NT2/D1 (cell line): ENCODE results near the gene CCDC184.
"Not testable (repeated sequence)": the region's sequence is repeated elsewhere in the genome, so short reads cannot be mapped to it uniquely, and the experiment has no call there.

Experiments used
- DNase-seq: peaks from one replicate; pipeline ENCODE4 v3.0.0-alpha.2; 2011; ENCODE audit warnings: low read depth, low spot score
- H3K27me3 ChIP-seq: 2 replicates; pipeline ENCODE4 v1.6.0; 2011; ENCODE audit warnings: mild to moderate bottlenecking; ENCODE audit not compliant: insufficient read length, insufficient read depth
- H3K36me3 ChIP-seq: 2 replicates; pipeline ENCODE4 v1.6.1; 2011; ENCODE audit warnings: mild to moderate bottlenecking, low read length, mixed read lengths; ENCODE audit not compliant: insufficient read depth, insufficient read length
- H3K4me1 ChIP-seq: 2 replicates; pipeline ENCODE4 v1.5.1; 2011; ENCODE audit not compliant: insufficient read depth, insufficient read length
- H3K4me3 ChIP-seq: 2 replicates; pipeline ENCODE4 v1.5.1; 2011; ENCODE audit warnings: low read depth; ENCODE audit not compliant: insufficient read length
- H3K9ac ChIP-seq: 2 replicates; pipeline ENCODE4 v1.6.0; 2011; ENCODE audit warnings: low read depth; ENCODE audit not compliant: insufficient read length
- H3K9me3 ChIP-seq: 2 replicates; pipeline ENCODE4 v1.5.1; 2011; ENCODE audit warnings: mild to moderate bottlenecking, low read length; ENCODE audit not compliant: insufficient read depth
- SUZ12 ChIP-seq: IDR thresholded peaks from 2 replicates; pipeline ENCODE4 v1.6.1; 2011; ENCODE audit not compliant: insufficient read length, insufficient read depth; ENCODE audit errors: extremely low read depth
- YY1 ChIP-seq: IDR thresholded peaks from 2 replicates; pipeline ENCODE4 v1.6.1; 2011; ENCODE audit not compliant: insufficient read length, insufficient read depth
- ZNF274 ChIP-seq: IDR thresholded peaks from 2 replicates; pipeline ENCODE4 v1.6.1; 2011; ENCODE audit warnings: mild to moderate bottlenecking, low read depth, low read length

The CCDC184 gene

DNA sequence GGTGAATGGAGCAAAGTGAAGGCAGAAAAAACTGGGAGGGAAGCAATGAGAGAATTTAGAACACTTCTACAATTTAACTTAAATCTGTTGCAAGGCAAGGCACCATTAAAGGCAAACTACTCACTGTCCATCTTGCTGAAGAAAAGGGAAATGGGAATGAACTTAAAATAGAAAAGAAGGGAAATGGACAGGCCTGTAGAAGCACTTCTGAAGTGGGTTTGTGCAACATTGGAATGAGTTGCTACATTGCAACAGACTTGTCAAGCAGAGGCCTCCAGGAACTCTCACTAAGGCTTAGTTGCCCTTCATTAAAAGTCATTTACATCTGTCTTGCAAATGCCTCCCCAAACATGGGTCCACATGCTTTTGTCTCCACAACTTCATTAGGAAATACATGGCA, 33.3 kb downstream of the CCDC184 start:
- no peaks in the 10 kb centered on the region for H3K36me3 ChIP-seq
- DNase-seq = no peak
- H3K4me3 ChIP-seq = no peak overlapping the region
- no peaks in the 10 kb centered on the region for H3K4me1 ChIP-seq
- TF ChIP-seq SUZ12 = no peak
- TF ChIP-seq YY1 = no peak
- no peak for TF ChIP-seq ZNF274
- H3K27me3 ChIP-seq = peaks cover 3% of the 10 kb centered on the region
- no peaks in the 10 kb centered on the region for H3K9me3 ChIP-seq
- no peak overlapping the region for H3K9ac ChIP-seq

DNA sequence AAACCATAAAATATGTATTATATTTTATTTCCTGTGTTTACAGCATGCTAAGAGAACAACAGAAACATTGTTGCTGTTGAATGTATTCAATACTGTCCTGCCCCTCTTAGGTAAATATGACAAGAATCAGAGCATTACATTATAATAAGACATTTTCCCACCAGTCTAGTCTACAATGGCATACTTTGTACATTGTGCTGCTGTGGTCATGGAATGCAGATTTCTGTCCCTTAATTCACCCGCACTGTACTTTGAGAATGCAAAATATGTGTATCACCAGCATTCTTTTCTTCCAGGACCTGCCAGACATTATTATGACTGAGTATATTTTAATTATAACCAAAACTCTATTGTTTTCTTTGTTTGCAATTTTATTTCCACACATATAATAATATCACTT, 36.2 kb downstream of the CCDC184 start:
- Histone ChIP-seq H3K36me3 (no peaks in the 10 kb centered on the region), H3K4me1 (no peaks in the 10 kb centered on the region), H3K9ac (no peak overlapping the region), H3K4me3 (no peak overlapping the region), H3K9me3 (no peaks in the 10 kb centered on the region), H3K27me3 (no peaks in the 10 kb centered on the region)
- no peak for DNase-seq
- TF ChIP-seq SUZ12 (no peak), ZNF274 (no peak), YY1 (no peak)

DNA sequence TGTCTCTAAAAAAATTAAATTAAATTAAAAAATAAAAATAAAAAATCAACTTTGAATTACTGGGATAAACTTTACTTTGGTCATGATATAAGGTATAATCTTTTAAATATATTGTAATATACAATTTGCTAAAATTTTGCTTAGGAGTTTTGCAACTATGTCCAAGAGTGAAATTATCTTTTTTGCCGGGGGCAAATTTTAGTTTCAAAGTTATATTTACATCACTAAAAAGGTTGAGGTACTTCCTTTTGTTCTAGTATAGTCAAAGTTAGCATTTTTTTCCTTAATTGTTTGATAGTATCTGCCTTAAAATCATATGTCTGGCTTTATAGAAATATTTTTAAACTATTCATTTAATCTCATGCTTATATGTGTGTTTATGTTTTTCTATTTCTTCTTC, 37.3 kb downstream of the CCDC184 start:
- no peaks in the 10 kb centered on the region for H3K36me3 ChIP-seq
- TF ChIP-seq YY1 (no peak), SUZ12 (no peak), ZNF274 (no peak)
- H3K9ac ChIP-seq = no peak overlapping the region
- H3K9me3 ChIP-seq = no peaks in the 10 kb centered on the region
- no peak overlapping the region for H3K4me3 ChIP-seq
- H3K4me1 ChIP-seq = no peaks in the 10 kb centered on the region
- no peak for DNase-seq
- H3K27me3 ChIP-seq = no peaks in the 10 kb centered on the region

DNA sequence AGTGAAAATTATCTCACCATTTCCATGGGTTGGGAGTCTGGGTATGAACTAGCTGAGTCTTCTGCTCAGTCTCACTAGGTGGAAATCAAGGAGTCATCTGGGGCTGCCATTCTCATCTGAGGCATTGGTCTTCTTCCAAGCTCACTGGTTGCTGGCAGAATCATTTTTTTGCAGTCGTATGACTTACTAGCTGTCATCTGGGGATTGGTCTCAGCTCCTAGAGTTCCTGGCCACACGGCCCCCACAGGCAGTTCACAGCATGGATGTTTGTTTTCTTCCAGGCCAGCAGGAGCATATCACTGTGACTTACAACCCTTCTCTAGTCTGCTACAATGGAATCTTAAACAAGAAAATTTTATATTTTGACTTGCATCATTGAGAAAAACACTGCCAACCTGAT, 38.2 kb downstream of the CCDC184 start:
- Histone ChIP-seq H3K9me3 (no peaks in the 10 kb centered on the region), H3K27me3 (no peaks in the 10 kb centered on the region), H3K36me3 (no peaks in the 10 kb centered on the region), H3K9ac (no peak overlapping the region), H3K4me1 (no peaks in the 10 kb centered on the region), H3K4me3 (no peak overlapping the region)
- DNase-seq = no peak
- TF ChIP-seq SUZ12 (no peak), ZNF274 (no peak), YY1 (no peak)

DNA sequence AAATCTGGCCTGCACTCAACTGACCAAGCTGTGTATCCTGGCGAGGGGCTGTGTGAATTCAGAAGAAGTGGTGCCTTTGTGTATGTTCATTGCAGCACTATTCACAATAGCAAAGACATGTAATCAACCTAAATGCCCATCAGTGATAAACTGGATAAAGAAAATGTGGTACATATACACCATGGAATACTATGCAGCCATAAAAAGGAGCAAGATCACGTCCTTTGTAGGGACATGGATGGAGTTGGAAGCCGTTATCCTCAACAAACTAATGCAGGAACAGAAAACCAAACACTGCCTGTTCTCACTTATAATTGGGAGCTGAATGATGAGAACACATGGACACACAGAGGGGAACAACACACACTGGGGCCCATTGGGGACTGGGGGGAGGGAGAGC, 41.1 kb downstream of the CCDC184 start:
- H3K9ac ChIP-seq, H3K9me3 ChIP-seq, DNase-seq, H3K4me1 ChIP-seq, H3K4me3 ChIP-seq, H3K27me3 ChIP-seq, H3K36me3 ChIP-seq: not testable (repeated sequence)

DNA sequence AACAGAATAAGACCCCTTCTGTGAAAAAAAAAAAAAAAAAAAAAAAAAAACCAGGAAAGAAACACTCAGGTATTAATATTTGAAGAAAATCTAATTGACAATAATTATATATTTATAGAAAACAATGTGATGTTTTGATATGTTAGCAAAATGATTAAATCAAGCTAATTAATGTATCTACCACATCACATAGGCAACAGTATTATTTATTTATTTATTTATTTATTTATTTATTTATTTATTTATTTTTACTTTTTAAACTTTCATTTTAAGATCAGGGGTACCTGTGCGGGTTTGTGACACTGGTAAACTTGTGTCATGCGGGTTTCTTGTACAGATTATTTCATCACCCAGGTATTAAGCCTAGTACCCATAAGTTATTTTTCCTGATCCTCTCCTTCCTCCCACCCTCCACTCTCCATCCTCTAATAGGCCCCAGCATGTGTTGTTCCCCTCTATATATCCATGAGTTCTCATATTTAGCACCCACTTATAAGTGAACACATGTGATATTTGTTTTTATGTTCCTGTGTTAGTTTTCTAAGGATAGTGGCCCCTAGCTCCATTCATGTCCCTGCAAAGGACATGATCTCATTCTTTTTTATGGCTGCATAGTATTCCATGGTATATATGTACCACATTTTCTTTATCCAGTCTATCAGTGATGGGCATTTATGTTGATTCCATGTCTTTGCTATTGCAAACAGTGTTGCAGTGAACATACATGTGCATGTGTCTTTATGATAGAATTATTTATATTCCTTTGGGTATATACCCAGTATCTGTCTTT, 47.9 kb downstream of the CCDC184 start:
- not testable (repeated sequence) for H3K9ac ChIP-seq, DNase-seq, H3K4me3 ChIP-seq, H3K27me3 ChIP-seq, H3K4me1 ChIP-seq, H3K36me3 ChIP-seq, H3K9me3 ChIP-seq
